ENCODE data around the gene AUTS2. TPM values are rescaled to one million over a fixed set of nuclear protein-coding genes. Genes with fewer than 3 reads are reported as not detected.

AUTS2 gene
- total and polyA plus RNA-seq, 4 donors, result 4.9 to 24.4 (median 7.0) TPM

- Histone ChIP-seq H3K9ac (ENCODE audit: low read depth in 1 of 2, low read length in 2 of 2) (no peak overlapping the region), H3K27me3 (ENCODE audit: control insufficient read depth in 4 of 4, insufficient read depth in 4 of 4, low read length in 3 of 4) (no peaks in the 10 kb centered on the region), H3K9me3 (ENCODE audit: control insufficient read depth in 4 of 4, low read length in 3 of 4) (no peaks in the 10 kb centered on the region), H3K36me3 (ENCODE audit: control insufficient read depth in 4 of 4, insufficient read depth in 3 of 4, low read depth in 1 of 4, low read length in 3 of 4) (no peaks in the 10 kb centered on the region), H3K4me3 (ENCODE audit: low read depth in 1 of 3, low read length in 3 of 3) (no peak overlapping the region), H3K27ac (ENCODE audit: low read depth in 1 of 2, low read length in 2 of 2) (no peak overlapping the region), H3K4me1 (ENCODE audit: control insufficient read depth in 4 of 4, insufficient read depth in 4 of 4, low read length in 3 of 4) (peaks cover 0 to 1% (median 0%) of the 10 kb centered on the region in 4 donors)
- TF ChIP-seq YY1 (IDR thresholded peaks at IDR 0.05) (no peak), SP1 (IDR thresholded peaks at IDR 0.05) (no peak), HNF4A (conservative IDR thresholded peaks at IDR 0.05) (no peak), TAF1 (conservative IDR thresholded peaks at IDR 0.05) (no peak), HNF4G (IDR thresholded peaks at IDR 0.05) (no peak), REST (IDR thresholded peaks at IDR 0.05) (no peak), GABPA (IDR thresholded peaks at IDR 0.05 in 1 of 2, conservative IDR thresholded peaks at IDR 0.05 in 1 of 2) (no peak), FOXA2 (IDR thresholded peaks at IDR 0.05) (no peak), JUND (IDR thresholded peaks at IDR 0.05) (no peak), RXRA (IDR thresholded peaks at IDR 0.05) (no peak), NR2F2 (IDR thresholded peaks at IDR 0.05) (no peak)
- TF ChIP-seq, protein P1, sequence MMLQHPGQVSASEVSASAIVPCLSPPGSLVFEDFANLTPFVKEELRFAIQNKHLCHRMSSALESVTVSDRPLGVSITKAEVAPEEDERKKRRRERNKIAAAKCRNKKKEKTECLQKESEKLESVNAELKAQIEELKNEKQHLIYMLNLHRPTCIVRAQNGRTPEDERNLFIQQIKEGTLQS (IDR thresholded peaks at IDR 0.05), result no peak
- TF ChIP-seq, protein P2, sequence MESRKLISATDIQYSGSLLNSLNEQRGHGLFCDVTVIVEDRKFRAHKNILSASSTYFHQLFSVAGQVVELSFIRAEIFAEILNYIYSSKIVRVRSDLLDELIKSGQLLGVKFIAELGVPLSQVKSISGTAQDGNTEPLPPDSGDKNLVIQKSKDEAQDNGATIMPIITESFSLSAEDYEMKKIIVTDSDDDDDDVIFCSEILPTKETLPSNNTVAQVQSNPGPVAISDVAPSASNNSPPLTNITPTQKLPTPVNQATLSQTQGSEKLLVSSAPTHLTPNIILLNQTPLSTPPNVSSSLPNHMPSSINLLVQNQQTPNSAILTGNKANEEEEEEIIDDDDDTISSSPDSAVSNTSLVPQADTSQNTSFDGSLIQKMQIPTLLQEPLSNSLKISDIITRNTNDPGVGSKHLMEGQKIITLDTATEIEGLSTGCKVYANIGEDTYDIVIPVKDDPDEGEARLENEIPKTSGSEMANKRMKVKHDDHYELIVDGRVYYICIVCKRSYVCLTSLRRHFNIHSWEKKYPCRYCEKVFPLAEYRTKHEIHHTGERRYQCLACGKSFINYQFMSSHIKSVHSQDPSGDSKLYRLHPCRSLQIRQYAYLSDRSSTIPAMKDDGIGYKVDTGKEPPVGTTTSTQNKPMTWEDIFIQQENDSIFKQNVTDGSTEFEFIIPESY (IDR thresholded peaks at IDR 0.05), result no peak
- TF ChIP-seq, protein P3, sequence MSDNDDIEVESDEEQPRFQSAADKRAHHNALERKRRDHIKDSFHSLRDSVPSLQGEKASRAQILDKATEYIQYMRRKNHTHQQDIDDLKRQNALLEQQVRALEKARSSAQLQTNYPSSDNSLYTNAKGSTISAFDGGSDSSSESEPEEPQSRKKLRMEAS (IDR thresholded peaks at IDR 0.05), result no peak
- 88% methylated on average over 6 of the region's 6 CpGs for WGBS
- no peak for DNase-seq (ENCODE audit: low spot score)
These were observed 465.7 kb downstream of the AUTS2 start for GRCh38 chr7:70063927-70064326.

DNA sequence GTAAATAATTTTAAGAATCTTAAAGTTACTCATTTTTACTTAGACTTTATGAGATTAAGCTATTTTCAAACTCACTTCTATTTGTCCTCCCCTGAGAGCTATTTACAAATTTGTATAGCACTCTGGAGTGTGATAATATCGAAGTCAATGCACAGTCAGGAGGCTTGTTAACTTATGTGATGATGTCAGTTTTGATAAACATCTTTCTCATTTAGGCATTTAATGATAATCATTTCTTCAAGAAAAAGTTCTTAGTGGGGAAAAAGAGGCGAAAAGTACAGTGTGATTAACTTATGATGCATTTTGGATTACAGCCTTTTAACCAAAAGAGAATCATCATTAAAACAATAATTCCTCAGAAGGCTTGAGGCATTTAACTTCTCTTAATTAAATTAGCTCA, 468.6 kb downstream of the AUTS2 start:
- DNase-seq (ENCODE audit: low spot score), result no peak
- H3K27me3 ChIP-seq (ENCODE audit: control insufficient read depth in 4 of 4, insufficient read depth in 4 of 4, low read length in 3 of 4), result no peaks in the 10 kb centered on the region
- H3K36me3 ChIP-seq (ENCODE audit: control insufficient read depth in 4 of 4, insufficient read depth in 3 of 4, low read depth in 1 of 4, low read length in 3 of 4), result no peaks in the 10 kb centered on the region
- no peak for TF ChIP-seq GABPA (IDR thresholded peaks at IDR 0.05 in 1 of 2, conservative IDR thresholded peaks at IDR 0.05 in 1 of 2)
- TF ChIP-seq, protein P3 (IDR thresholded peaks at IDR 0.05), result no peak
- no peak for TF ChIP-seq JUND (IDR thresholded peaks at IDR 0.05)
- TF ChIP-seq, protein P1 (IDR thresholded peaks at IDR 0.05), result no peak
- no peak for TF ChIP-seq EGR1 (IDR thresholded peaks at IDR 0.05; ENCODE audit: low read depth in 2 of 2)
- TF ChIP-seq, protein P2 (IDR thresholded peaks at IDR 0.05), result no peak
- no peak for TF ChIP-seq RAD21 (IDR thresholded peaks at IDR 0.05)
- H3K9me3 ChIP-seq (ENCODE audit: control insufficient read depth in 4 of 4, low read length in 3 of 4), result no peaks in the 10 kb centered on the region
- H3K9ac ChIP-seq (ENCODE audit: low read depth in 1 of 2, low read length in 2 of 2), result no peak overlapping the region
- 96% methylated on average over 2 of the region's 2 CpGs for WGBS
- no peak overlapping the region for H3K4me3 ChIP-seq (ENCODE audit: low read depth in 1 of 3, low read length in 3 of 3)
- peaks cover 0 to 2% (median 0%) of the 10 kb centered on the region in 4 donors for H3K4me1 ChIP-seq (ENCODE audit: control insufficient read depth in 4 of 4, insufficient read depth in 4 of 4, low read length in 3 of 4)
- H3K27ac ChIP-seq (ENCODE audit: low read depth in 1 of 2, low read length in 2 of 2), result no peak overlapping the region
